Posterior cingulate gyrus (tissue), 11 donors: ENCODE data around the gene ZNF200.

ENCODE experiments used
- DNase-seq, 10 donors: peaks; one replicate each; pipeline versions ENCODE4 v3.0.0 to v3.0.0-alpha.2; 2020 to 2021; ENCODE audit warnings: mixed read lengths in 3 of 10
- intact Hi-C: fragments of 100-400 bp; cut with DNase I; formaldehyde crosslinking; loops from one replicate; pipeline ENCODE4 v1.15.1; 2023

ZNF200 gene

DNA sequence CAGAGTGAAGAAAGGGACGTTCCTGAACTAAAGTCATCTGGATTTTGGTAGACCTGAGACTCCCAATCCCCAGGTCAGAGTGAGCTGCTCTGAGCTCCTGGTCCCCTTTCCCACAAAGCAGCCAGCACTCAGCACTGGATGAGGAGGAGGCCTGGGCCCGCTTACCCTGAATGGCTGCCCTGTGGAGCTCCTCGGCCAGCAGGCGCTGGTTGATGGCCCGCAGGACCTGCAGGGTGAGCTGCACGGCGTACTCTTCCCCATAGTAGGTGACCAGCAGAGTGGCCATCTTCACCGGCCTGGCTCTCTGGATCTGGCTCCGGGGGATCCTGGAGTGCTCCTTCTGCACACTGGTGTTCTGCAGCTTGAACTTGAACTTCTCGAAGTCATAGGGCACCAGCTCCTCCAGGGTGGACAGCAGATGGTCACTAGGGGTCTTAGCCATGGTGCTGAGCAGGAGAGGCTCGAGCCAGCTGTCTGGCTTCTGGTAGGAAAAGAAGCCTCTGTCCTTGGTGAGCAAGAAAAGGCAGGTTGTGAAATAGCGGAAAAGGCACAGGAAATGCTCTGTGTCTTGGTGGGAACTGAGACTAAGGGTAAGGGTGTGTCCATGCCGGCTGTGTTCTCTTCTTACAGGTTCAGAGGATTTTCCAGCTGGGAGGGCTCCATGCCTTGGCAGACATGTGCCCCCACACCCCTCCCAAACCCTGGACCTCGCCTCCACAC is 21.3 kb upstream of the ZNF200 start, which contains the start of gene MEFV:
Gene MEFV, minus strand, starts transcription at position 488 of the 720 bp plus-strand sequence. Its CDS starts 46 bp downstream, at position 442.
- no peak for DNase-seq
- intact Hi-C loops: no loop called here

DNA sequence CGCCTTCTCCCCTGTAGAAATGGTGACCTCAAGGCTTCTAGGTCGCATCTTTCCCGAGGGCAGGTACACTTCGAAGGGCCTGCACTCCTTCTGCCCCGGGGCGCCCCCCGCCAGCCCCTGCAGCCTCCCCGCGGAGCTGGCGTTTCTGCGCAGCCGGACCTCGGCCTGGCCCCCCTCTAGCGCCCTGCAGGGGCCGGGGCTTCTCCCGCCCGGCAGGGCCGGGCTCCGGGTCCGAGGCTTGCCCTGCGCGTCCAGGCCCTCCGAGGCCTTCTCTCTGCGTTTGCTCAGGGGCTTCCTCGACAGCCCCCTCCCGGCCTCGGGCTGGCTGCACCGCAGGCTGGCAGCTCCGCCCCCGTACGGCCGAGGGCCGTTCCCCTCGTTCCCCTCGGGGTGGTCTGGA is 19.4 kb upstream of the ZNF200 start:
- no peak for DNase-seq
- intact Hi-C loops: no loop called here

DNA sequence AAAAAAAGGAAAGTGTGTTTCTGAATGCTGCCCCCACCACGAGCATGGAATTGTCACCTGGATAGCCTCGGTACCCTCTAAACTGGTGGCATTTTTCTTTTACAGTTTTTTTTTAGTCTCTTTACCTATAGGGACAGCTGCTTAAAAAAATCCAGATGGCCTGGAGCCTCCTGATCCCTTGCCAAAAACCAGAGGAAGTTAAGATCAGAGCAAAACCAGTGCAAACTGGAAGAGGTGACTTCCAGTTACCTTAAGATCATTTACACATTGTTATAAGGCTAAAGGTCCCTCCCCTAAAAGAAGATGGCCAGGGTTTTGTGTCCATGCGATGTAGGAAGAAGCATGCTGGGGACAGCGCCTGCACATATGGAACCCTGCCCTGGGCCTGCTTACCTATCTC is 18.0 kb upstream of the ZNF200 start:
- DNase-seq: no peak
- intact Hi-C loops: no loop called here

DNA sequence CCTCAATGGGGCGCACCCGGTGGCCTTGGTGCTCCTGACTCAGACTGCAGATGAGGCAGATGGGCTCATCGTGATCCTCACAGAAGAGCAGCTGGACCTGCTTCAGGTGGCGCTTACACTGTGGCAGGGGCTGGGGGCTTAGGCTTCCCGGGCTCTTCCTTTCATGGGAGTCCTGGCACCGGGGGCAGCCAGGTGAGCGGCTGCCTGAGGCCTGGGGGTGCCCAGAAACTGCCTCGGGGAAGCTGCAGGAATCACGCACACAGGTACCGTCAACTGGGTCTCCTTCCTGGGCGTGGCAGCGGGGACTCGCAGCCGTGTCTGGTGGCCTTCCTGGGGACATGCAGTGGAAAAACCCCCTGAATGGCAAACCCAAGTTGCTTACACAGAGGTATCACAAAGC is 14.5 kb upstream of the ZNF200 start:
- intact Hi-C loops: no loop called here
- peak in 1 of 10 donors; percentile 48 for DNase-seq

DNA sequence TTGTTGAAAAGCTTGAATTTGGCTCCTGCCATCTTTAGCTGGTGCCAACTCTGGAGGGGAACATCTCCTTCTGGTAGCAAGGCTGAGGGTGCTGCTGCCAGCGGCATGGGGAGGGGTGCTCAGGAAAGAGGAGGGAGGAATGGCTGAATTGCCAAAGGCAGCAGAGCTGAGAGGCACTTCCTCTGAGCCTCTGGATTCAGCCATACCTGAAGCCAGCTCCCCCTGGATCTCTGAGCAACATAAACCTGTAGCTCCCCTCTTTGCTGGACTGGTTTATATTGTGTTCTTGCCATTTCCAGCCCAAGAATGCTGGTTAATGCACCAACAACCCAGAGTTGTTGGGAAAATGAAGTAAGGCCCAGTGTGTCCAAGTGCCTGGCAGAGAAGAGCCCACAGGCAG is 14.1 kb upstream of the ZNF200 start:
- intact Hi-C loops: no loop called here
- DNase-seq: peak in 1 of 10 donors; percentile 37

DNA sequence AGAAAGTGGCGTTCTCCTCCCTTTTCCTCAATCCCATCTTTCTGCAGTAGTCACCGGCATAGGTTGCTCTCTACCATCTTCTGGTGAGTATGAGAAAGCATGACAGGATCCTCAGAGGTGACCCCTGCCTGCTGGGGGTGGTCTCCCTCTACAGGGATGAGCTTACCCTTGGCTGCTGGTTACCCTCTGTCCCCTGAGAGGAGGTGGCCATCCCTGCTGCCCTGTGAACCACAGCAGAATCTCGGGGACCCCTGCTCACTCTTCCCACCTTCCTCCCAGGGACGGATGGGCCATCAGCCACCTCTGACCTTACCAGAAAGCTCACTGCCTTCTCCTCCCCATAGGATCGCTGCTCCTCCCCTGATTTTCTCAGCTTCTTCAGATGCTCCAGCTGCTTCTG is 13.6 kb upstream of the ZNF200 start:
- peak in 1 of 10 donors; percentile 55 for DNase-seq
- intact Hi-C loops: no loop called here

DNA sequence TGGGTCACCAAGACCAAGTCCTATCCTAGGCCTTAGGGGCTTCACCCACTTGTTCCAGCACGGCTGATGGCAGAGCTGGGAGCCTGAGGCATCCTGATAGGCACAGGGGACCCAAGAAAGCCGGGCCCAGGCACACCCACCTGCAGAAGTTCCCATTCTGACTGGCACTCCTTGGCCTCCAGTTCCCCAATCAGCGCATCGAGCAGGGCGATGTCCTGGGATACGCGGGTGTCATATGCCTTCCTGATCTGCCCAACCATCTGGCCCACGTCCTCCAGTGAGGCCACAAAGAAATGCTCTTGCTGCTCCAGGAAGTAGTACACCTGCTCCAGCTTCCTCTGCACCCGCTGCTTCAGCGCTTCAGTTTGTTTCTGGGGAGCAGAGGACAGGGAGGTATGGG is 11.9 kb upstream of the ZNF200 start:
- DNase-seq: peak in 1 of 10 donors; percentile 55
- intact Hi-C loops: no loop called here

DNA sequence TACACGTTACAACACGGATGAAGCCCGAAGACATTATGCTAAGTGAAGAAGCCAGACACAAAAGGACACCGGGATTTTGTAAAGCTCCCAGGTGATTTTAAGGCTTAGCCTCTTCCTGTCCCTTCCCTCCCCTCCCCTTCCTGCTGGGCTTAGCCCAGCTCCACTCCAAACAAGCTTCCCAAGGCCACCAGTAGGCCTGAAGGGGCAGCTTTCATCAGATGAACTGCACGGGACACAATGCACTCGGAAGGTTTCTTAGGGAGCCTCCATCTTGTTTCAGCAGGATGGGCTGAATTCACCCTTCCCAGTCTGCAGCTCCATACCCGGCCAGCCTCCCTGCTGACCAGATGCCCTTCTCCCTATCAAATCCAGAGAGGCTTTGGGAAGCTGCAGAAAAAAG is 11.0 kb upstream of the ZNF200 start:
- peak in 1 of 10 donors; percentile 21 for DNase-seq
- intact Hi-C loops: no loop called here

DNA sequence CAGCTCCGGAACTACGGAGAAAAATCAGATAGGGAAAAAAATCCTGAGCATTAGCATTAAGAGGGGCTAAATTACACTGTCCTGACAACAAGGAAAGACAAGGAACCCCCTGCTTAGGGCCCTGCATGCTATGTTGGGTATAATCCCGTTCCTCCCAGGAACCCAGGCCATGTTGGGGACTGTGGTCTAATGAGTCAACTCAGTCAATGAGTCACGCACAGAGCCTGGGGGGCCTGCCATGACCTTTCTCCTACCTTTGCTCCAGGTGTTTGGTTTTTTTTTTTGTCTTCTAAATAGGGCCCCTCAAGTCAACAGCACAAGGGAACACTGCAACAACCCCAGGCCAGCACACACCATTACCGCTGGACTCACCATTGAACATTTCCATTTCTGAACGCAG is 8.9 kb upstream of the ZNF200 start:
- DNase-seq: no peak
- intact Hi-C loops: no loop called here

DNA sequence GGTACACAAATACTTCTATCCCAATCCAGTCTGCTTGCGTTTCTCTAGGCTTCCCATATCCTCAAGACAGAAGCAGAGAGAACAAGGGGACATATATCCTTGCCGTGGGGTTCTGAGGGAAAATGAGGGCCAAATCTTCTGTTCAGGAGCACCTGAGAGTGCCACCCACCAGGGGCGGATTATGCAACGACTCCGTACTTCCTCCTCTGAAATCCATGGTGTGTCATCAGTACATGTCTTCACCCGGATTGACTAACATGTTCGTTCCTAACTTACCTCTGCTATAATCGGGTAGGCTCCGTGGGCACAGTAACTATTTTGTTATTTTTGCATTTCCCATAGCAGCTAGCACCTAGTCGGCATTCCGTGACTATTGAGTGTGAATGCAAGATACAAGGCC is 7.8 kb upstream of the ZNF200 start:
- intact Hi-C loops: no loop called here
- no peak for DNase-seq

DNA sequence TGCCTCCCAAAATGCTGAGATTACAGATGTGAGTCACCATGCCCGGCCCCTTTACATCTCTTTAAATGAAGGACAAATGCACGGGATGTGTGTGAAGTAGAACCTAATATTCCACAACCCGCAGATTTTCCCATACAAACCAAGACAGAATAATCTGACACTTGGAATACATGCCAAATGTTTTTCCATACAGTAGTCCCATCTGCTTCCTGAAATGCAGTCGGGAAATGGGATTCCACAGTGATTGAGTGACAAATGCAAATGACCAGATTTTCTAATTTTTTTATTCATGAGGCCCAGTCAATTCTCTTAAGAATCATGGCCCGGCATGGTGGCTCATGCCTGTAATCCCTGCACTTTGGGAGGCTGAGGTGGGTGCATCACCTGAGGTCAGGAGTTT is 6.8 kb upstream of the ZNF200 start:
- no peak for DNase-seq
- intact Hi-C loops: no loop called here

DNA sequence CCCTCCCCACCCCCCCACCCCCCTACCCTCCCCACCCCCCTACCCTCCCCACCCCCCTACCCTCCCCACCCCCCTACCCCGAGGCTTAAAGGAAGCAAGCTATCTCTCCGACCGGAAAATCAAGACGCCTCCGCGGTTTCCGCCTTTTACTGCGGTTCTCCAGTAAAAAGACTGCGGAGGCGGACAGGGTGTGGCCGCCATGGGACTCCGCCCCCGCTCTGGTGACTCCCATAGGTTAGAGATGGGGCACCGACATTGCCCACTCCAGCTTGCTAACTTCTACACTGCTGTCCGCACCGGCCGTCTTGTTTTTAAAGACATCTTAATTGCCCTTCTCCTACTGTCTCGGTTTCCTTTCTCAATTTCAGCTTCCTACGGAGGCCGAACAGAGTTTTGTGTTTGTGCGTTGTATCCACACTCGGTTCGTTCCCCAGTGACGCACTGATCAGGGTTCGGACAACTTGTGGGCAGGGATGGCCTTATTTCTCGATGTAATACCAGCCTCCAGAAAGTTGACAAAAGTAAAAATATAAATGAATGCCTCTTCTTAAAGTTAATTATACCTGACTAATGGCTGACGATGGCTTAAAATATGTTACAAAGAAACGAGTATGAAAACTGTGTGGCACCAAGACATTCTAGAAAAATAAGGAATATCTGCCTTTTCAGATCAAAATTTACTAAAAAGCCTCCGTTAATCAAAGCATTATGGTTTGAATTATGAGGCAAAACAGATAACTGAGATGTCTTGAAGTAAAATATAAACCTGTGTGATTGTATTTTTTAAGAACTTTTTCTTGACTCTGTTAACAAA is 1.1 kb upstream of the ZNF200 start:
- intact Hi-C loops: loop anchor here (1.0 kb wide), 1 partner anchor 46 kb away; no protein-coding TSS in a partner anchor
- peak in 1 of 10 donors; percentile 86 for DNase-seq

DNA sequence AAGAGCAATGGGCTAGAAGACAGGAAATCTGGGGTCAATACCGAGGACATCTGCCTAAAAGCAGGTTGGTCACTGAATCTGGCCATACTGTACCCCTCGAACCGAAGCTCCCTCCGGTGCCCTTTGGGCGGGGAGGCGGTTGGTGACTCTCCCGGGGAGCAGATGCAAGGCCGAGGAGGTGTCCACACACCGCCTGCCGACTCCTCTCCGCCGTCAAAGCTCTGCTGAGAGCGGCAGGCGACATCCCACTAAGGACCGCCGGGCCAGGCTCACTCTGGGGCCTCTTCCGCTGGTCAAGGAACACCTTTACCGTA is 458 bp downstream of the ZNF200 start:
- DNase-seq: no peak
- intact Hi-C loops: no loop called here

DNA sequence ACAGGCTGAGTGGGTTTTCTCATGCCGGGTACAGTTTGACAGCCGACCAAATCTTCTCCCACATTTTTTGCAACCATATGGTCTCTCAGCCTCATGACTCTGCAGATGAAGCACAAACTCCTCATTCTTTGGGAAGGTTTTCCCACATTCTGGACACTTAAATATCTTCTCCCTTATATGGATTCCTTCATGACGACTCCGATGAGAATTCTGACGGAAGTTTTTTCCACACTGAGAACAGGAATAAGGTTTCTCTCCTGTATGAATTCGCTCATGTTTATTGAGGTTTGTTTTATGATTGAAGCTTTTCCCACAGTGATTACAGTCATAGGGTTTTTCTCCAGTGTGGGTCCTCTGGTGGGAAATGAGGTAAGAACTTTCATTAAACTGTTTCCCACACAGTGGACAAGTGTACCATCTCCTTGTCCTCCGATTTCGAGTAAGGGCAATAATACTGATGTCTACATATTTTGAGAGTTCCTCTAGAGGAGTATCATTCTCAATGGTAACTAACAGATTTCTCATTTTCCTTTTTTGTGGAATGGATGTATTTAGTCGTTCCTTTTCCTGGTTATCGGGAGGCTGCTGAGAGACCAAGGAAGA is 10.9 kb downstream of the ZNF200 start:
- no peak for DNase-seq
- intact Hi-C loops: no loop called here

DNA sequence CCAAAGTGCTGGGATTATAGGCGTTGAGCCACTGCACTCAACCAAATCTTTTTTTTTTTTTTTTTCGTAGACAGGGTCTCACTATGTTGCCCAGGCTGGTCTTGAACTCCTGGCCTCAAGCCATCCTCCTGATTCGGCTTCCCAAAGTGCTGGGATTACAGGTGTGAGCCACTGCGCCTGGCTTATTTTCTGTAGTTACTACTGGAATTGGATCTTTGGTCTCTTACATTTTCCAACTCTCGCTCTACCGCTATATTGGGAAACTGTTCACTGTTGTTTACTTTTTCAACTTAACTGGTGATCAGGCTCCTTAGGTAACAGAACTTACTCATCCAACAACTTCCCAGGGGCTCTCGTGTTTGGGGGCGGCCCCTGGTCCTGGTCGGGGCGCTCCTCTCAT is 14.1 kb downstream of the ZNF200 start:
- intact Hi-C loops: no loop called here

DNA sequence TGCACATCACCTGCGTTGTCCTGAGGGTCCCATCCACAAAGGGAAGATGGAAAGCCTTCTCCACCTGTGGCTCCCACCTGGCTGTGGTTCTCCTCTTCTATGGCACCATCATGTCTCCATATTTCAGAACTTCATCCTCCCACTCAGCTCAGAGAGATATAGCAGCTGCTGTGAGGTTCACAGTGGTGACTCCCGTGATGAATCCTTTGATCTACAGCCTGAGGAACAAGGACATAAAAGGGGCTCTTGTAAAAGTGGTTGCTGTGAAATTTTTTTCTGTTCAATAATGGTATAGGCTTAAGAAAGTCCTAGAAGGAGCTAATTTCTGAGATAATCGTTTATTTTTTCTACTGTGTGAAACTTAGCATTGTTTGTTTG is 18.7 kb downstream of the ZNF200 start:
- DNase-seq: no peak
- intact Hi-C loops: no loop called here

More for the DNA sequence above, 14.1 kb downstream of the ZNF200 start:
- DNase-seq: no peak

DNA sequence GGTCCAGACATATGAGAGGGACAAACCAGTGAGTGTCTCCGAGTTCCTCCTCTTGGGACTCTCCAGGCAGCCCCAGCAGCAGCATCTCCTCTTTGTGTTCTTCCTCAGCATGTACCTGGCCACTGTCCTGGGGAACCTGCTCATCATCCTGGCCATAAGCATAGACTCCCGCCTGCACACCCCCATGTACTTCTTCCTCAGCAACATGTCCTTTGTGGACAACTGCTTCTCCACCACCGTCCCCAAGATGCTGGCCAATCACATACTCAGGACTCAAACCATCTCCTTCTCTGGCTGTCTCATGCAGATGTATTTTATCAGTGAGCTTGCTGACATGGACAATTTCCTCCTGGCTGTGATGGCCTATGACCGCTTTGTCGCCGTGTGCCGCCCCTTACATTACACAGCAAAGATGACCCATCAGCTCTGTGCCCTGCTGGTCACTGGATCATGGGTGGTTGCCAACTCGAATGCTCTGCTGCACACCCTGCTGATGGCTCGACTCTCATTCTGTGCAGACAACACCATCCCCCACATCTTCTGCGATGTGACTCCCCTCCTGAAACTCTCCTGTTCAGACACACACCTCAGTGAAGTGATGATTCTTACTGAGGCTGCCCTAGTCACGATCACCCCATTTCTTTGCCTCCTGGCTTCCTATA is 19.2 kb downstream of the ZNF200 start:
- no peak for DNase-seq
- intact Hi-C loops: no loop called here

DNA sequence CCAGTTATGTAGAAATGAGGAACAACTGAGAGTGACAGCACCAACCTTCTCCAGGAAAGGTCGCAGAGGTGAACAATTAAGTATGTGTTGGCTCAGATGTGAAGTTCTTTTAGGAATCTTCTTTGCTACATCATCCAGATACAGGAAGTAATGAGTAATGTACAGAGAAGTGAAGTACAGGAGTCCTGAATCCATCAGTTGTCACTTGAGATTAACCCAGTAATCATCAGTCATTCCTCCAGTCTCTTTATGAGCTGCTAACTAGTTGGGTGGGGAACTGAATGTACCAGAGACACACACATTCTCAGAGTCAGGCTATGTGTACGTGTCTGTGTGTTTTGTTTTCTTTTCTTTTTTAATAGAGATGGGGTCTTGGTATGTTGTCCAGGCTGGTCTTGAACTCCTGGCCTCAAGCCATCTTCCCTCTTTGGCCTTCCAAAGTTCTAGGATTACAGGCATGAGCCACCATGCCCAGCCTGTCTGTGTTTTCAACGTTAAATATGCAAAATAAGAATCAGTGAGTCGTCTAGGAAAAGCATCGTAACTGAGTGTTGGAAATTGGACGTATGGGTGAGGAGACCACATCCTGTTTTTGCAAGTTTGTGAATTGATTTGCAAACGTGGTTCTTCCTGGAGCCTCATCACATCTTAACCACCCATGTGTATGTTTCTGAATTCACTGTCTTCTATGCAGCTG is 19.9 kb downstream of the ZNF200 start:
- intact Hi-C loops: no loop called here
- DNase-seq: no peak

DNA sequence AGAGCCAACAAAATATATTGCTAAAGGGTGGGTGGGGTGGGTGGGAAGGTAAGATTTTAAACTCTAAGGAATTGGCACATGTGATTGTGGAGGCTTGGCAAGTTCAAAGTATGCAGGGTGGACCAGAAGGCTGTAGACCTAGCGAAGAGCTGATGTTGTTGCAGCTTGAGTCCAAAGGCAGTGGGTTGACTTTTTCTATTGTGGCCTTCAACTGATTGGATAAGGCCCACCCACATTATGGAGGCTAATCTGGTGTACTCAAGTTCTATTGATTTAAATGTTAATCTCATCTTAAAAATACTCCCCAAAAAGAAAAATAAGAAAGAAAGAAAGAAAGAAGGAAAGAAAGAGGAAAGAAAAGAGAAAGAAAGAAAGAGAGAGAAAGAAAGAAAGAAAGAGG is 22.4 kb downstream of the ZNF200 start:
- intact Hi-C loops: no loop called here
- no peak for DNase-seq

DNA sequence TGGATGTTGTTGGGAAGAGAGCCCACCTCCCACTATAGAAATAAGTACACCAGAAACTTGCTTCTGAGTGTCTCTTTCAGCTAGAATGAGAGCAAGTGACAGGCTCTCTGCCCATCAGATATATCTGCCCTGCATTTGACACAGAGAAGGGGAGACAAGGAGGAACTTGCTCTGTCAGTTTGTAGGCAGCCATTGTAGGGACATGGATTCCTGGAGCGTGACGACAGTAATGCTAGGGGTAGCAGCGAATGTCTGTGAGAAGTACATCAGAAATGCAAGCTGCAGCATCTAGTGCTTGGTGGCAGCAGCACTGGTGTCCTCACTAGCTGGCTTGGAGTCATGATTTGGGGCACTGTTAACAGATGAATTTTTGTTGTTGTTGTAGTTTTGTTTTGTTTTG is 23.0 kb downstream of the ZNF200 start:
- intact Hi-C loops: no loop called here
- no peak for DNase-seq
